GM18499 (cell line): ENCODE results near the gene RIMBP2.
"Not testable (repeated sequence)": the region's sequence is repeated elsewhere in the genome, so short reads cannot be mapped to it uniquely, and the experiment has no call there.

Experiments used
- ATAC-seq: cut with Tn5 transposase; IDR thresholded peaks from one replicate; pipeline ENCODE4 v1.9.1; 2021; ENCODE audit warnings: moderate number of reproducible peaks; ENCODE audit not compliant: insufficient read depth, unreplicated experiment

The RIMBP2 gene

DNA sequence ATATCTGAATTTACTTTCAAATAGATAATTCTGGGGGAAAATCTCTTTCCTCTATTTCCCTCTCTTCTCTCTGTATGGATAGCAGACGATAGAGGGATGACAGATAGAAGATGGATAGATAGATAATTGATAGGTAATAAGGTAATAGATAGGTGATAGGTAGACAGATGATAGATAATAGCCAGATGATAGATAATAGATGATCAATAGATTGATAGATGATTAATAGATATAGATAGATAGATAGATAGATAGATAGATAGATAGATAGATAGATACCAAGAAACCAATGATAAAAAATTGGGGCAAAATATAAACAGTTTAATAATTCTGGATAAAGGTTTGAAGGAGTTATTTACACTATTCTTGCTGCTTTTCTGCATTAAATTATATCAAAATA lies 26.6 kb upstream of the RIMBP2 start:
- ATAC-seq, result no peak

DNA sequence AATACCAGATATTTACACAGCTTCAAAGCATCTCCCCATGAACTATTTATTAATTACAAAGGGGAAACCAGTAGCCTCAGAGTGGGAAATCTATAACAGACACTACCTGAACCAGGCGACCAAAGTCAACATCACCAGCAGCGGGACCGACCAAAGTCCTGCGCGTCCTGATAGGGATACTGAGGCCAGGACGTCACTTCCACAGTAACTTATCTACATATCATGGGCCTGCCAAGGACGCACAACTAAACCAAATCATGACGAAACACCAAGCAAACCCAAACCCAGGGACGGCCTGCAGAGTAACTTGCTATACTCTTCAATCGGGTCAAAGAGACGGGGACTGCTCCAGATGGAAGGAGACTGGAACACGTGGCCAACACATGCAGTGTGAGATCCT lies 26.0 kb upstream of the RIMBP2 start:
- ATAC-seq, result no peak

DNA sequence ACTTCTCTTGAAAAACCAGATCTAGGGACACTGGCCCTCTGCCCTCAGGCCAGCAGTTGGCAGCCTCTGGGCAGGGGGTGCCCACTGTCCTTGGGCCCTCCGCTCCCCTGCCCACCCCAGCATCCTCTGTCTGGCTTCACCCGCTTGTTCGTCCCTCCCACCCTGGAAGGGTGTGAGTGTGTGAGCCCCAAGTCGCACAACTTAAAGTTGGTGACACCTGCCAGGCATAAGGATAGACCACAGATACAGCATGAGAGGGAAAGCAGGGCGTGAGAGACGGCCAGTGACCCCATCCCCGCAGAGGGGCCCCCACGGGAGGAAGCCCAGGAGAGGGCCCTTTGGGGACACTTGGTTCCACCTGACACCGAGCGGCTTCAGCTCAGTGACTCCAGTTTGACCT lies 23.5 kb upstream of the RIMBP2 start:
- ATAC-seq, result no peak

DNA sequence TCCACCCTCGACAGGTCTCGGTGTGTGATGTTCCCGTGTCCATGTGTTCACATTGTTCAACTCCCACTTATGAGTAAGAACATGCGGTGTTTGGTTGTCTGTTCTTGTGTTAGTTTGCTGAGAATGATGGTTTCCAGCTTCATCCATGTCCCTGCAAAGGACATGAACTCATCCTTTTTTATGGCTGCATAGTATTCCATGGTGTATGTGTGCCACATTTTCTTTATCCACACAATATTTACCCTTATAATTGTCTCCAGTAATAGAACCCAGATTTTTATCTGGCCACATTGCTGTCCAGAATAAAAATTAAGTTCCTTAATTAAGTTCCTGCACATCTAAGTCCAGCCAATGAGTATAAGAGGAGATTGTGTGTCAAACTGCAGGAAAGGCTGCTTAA lies 22.3 kb upstream of the RIMBP2 start:
- not testable (repeated sequence) for ATAC-seq

DNA sequence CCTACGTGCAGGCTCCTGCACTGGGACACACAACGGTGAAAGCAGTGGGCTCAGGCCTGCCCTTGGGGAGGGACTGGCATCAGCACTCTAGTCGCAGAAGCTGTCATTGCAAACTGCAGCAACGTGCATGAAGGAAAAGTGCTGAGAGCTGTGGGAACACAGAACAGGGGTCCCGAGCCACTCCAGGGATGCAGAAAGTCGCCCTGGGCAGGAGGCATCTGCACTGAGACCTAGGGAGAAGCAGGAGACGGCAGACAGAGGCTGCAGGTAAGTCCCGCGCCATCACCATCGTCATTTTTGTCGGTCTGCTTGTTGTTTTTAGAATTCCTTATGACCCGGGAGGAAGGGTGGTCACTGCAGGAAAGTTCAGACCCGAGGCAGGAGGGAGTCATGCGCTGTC lies 21.6 kb upstream of the RIMBP2 start:
- no peak for ATAC-seq

DNA sequence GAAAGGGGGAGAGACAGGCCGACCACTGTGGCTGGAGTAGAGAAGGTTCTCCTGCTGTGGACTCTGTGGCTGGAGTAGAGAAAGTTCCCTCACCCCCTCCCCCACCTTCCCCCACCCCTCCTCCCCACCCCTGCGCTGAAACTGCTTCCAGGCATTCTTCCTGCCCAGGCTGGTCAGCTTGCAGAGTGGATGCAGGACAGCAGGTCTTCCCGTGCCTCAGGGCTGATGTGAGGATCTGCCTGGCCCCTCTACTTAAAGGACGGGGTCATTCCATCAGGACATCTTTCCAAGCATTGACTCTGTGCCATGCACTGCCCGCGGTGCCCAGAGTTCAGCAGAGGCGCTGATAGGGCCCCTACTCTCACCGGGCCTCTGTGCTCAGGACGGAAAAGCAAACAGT lies 13.2 kb upstream of the RIMBP2 start:
- no peak for ATAC-seq

DNA sequence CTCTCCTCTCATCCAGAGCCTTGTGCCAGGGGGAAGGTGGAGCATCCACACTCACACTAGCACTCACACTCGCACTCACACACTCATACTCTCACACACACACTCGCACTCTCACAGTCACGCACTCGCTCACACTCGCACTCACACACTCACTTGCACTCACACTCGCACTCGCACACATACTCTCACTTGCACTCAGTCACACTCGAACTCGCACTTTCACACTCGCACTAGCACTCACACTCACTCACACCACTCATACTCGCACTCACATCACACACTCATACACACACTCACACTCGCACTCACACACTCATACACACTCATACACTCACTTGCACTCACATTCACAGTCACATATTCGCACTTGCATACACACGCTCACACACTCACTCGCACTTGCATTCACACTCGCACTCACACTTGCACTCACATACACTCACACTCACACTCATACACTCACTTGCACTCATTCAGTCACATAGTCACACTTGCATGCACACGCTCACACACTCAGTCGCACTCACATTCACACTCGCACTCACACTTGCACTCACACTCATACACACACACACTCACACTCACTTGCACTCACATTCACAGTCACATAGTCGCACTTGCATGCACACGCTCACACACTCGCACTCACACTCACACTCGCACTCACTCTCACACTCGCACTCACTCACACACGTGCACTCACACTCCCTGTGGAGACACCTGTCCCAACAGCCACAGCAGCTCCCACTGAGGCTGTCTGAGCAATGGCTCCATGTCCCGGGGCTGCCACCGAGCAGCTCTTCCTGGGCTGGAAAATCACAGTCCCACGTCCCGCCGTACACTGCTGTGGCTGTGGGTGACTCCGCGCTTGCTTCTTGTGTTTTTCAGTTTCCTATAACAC lies 12.3 kb upstream of the RIMBP2 start:
- no peak for ATAC-seq

DNA sequence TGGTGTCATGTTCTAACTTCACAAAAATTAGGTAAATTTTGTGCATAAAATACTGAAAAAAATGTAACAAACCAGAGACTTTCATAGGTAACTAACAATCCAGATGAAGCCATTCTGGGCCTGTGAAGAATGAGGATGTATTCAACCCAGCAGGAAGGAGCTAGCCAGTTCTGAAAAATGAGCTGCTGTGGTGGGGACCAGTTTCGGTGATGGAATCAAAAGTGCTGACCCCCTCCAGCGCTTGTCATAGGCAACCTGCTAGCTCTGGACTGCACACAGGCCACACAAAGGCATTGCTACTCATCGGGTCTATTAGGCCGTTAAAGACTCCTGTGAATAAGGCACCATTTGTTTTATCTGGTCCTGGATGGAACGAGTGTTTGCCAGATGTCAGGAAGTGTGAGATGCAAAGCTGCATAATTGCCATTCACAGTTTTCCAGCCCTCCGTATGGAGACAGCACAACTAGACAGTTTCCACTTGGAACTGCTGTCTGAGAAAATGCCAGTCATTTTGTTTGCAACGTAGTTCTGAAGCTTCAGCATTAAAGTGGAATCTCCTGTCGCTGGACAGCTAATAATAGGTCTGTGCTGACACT lies 3.3 kb upstream of the RIMBP2 start:
- ATAC-seq, result no peak

DNA sequence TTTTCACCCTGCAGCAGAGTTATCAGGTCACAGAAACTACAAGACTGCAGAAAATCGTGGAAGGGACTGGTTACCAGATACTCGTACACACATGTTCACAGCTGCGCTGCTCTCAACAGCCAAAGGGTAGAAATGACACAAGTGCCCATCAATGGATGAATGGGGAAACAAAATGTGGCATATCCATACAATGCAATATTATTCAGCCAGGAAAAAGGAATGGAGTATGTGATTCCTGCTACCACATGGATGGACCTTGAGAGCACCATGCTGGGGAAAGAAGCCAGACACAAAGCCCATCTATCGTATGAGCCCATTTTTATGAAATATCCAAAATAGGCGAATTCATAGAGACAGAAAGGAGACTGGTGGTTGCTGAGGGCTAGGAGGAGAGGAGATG lies 1.7 kb upstream of the RIMBP2 start:
- ATAC-seq, result no peak

DNA sequence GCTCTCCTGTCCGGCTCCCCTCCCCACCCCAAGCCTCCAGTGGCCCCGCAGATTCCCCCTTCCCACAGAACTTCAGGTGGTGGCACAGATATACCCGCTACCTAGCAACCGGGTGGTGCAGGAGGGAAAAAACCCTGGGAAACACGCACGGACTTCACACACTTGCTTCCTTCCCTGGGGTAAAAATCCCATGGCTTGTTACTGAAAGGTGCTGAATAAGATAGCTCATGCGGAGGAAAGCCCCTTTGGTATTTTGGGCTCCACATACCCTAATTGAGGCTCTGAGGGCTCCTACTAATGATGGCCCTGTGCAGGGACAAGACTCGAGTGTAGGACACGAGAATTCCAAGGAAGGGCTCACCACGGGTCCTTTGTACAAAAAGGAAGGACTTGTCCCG lies 869 bp upstream of the RIMBP2 start:
- no peak for ATAC-seq

DNA sequence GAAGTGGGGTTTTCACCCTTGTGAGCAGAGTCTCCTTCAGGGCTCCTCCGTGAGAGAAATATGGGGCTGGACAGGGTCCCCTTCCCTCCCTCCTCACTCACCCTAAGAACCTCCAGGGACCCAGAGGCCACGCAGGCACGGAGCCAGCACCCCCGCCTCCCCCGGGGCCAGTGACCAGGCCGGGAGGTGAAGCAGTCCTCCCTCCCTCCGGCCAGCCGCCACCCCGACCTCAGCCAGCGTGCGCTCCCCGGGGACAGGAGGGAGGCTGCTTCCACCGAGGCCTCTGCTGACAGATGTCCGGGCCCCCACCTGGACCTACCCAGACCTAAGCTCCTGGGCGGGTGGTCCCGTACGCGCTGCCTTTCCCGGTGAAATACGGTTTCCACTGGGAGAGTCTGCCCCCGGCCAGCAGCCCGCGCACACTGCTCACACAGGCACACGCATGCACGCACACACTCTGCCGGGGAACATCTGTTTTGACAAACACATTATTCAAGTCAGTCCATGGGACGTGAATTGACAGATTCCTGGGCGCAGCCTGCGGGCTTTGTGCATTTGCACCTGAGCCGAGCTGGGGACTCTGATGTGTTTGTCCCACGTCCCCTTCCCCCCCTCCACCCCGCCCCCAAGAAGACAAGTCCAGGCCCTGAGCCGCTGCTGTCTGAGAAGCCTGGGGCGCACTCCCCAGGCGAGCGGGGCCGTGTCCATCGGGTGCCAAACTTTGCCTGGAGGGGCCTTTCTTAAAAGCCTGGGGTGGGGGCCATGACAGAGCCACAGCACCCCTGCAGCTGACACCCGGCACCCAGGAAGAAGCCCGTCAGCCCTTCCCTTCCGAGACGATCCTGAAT lies 725 bp downstream of the RIMBP2 start:
- no peak for ATAC-seq

DNA sequence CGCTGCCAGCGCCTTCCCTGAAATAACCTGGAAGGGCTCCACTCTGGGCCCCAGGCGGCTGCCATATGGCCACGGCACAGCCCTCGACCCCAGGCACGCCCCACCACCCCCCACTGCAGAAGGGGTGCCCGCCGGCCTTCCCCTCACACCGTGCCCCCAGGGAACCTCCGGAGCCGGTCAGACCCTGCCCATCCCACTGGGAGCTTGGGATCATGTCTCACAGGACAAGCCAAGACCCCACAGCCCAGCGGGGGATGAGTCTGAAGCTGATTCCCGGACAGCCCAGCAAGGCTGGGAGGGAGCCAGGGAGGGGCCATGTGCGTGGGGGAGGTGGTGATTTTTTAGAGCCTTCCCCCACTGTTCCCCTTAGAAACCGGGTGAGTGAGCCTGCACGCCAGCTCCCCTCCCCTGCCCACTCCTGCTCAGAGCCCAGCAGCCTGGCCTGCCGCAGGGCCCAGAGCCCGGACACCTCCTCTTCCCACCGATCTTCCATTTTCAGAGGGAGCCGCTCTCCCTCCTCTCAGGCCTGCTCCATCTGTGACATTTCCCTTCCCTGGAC lies 1.4 kb downstream of the RIMBP2 start:
- no peak for ATAC-seq

DNA sequence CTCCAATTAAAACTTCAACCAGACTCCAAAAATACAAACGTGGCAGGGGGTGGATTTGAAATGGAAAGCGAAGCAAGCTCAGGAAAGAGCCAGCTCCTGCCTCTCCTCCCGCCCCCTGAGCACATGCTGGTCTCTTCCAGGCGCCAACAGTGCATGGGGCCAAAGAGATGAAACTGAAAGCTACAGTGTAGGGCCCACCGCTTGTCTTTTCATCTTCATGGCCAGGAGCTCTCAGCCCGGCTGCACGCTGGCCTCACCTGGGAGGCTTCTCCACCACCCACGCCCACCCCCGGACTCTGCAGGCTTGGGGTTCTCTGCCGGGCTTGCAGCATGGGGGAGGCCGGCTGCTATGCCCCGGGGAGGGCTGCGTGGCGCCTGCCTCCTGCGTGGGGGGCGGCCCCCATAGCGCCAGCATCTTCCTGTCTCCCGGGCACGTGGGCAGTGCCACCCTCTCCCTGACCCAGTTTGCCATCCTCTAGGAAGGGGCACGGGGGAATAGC lies 2.0 kb downstream of the RIMBP2 start:
- no peak for ATAC-seq

DNA sequence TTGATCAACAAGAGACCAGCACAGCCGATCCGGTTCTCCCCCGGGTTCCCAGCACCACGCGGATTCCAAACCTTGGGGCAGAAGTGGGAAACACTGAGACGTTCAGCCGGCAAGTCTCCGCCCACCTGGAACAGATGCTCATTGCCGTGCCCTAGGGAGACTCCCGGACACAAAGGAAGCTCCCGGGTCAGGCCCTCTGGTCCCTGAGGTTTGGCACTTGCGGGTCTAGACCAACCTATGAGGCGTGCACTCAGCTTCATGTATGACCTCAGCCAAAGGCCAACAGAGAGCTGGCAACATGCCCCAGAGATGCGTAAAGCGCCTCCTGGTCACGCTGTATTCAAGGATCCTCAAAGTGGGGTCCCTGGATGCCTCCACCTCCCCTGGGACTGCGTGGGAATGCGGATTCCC lies 2.5 kb downstream of the RIMBP2 start:
- ATAC-seq, result no peak

DNA sequence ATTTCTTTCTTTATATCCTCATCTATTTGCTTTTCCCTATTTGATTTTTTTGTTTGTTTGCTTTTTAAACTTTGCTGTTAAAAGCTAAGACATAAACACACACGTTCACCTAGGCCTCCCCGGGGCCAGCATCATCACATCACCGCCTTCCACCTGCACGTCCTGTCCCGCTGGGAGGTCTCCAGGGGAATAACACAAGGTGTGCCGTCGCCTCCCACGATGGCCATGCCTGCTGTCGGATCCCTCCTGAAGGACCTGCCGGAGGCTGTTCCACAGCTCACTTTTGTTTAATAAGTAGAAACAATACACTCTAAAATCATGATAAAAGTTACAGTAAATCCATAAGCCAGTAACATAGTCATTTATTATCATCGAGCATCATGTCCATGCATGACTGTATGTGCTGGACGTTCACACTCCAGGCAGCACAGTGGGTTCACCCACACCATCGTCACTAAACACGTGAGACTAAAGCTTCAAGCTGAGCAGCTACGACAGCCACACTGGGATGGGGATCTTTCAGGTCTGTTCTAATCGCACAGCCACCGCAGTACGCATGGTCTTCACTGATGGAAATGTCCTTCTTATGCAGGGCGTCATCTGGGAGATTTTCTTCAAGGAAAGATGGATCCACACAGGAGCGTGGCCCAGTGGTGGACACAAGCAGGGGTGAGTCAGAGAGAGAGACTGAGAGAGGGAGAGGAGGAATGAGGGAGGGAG lies 3.6 kb downstream of the RIMBP2 start:
- ATAC-seq, result no peak

DNA sequence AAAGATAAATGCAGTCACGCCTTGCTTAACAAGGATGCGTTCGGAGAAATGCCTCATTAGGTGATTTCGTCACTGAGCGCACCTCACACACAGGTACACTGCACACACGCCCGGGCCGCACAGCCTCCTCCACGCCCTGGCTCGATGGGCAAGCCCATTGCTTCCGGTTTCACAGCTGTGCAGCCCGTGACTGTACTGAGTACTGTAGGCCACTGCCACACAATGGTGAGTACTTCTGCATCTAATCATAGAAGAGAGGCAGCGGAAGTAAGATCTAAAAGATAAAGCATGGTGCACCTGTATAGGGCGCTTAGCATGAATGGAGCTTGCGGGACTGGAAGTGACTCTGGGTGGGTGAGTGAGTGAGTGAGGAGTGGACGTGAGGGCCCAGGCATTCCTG lies 4.3 kb downstream of the RIMBP2 start:
- ATAC-seq, result no peak

DNA sequence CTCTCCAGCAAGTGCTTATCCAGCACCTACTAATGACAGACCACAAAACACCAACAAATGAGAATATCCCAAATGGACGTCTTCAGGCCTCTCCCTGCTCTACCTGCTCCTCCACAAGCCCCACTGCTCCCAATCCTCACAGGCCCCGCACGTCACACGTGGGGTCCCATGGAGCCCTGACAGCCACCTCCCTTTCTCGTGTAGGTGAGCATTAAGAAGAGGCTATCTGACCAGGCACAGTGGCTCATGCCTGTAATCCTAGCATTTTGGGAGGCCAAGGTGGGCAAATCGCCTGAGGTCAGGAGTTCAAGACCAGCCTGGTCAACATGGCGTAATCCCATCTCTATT lies 5.4 kb downstream of the RIMBP2 start:
- no peak for ATAC-seq

DNA sequence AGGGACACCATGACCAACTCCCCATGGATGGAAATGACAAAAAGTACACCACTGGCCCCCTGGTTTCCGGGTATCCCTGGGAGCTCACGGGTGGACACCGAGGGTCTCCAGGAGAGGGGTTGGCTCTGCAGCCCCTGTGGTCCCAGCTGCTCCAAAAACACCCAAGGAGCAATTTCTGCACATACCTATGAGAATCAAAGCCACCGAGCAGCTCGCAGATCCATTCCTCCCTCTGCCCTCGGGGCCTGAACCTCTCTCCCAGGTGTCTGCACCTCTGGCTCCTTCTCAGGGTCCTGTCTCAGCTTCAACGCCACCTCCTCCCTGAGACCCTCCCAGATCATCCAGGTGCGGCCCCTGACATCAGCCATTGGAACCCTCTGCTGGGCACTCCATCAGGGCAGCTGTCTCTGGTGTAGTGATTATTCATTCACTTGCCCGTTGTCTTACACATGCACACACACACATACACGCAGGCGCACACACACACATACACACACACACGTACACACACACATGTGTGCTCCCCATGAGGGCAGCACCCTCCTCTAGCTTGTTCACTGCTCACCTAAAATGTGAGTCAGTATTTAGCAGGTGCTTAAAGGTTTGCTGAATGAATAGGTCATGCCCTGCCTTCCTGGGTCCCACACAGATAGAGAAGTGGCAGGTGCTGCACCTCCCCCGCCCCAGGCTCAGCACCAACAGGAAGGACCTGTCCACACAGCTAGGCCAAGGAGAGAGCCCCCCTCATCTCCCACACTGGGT lies 5.9 kb downstream of the RIMBP2 start:
- ATAC-seq, result no peak
